Stimulated activated CD8-positive, alpha-beta memory T cell treated with anti-CD3 and anti-CD28 coated beads, Interleukin-7, amount 100 ng/mL, for 1 hour (primary cell): ENCODE results near the gene ERLEC1.
"Not testable (repeated sequence)": the region's sequence is repeated elsewhere in the genome, so short reads cannot be mapped to it uniquely, and the experiment has no call there.

Source experiments
- DNase-seq, 2 donors: peaks; one replicate each; pipeline ENCODE4 v3.0.0-alpha.2; 2020; ENCODE audit warnings: low read depth in 2 of 2

ERLEC1 gene

GRCh38 chr2:53786705-53787613, at the start of gene ERLEC1, which contains the start of gene ASB3:
ERLEC1 (plus strand) TSS chr2:53787044; CDS start chr2:53787211, 167 bp downstream.
ASB3 (minus strand) TSS chr2:53786953; CDS start chr2:53765572, 21,381 bp downstream.
- peak; percentile 75 to 77 for DNase-seq

GRCh38 chr2:53737091-53737490, 49.8 kb upstream of the ERLEC1 start:
- no peak for DNase-seq

- no peak for DNase-seq
Observed at GRCh38 chr2:53739032-53739431, 47.8 kb upstream of the ERLEC1 start.

- no peak for DNase-seq
Observed at GRCh38 chr2:53740170-53740569, 46.7 kb upstream of the ERLEC1 start.

GRCh38 chr2:53744395-53745065, 42.3 kb upstream of the ERLEC1 start:
- DNase-seq = no peak

- no peak for DNase-seq
Observed at GRCh38 chr2:53750041-53750768, 36.6 kb upstream of the ERLEC1 start.

GRCh38 chr2:53751728-53752127, 35.1 kb upstream of the ERLEC1 start:
- DNase-seq = no peak

- no peak for DNase-seq
Observed at GRCh38 chr2:53752385-53752784, 34.5 kb upstream of the ERLEC1 start.

- DNase-seq = no peak
Observed at GRCh38 chr2:53753041-53753440, 33.8 kb upstream of the ERLEC1 start.

- no peak for DNase-seq
Observed at GRCh38 chr2:53755121-53755520, 31.7 kb upstream of the ERLEC1 start.

GRCh38 chr2:53756644-53757043, 30.2 kb upstream of the ERLEC1 start:
- DNase-seq = no peak

GRCh38 chr2:53757206-53757605, 29.6 kb upstream of the ERLEC1 start:
- not testable (repeated sequence) for DNase-seq

GRCh38 chr2:53765767-53766166, 21.1 kb upstream of the ERLEC1 start:
- no peak for DNase-seq

GRCh38 chr2:53767405-53768241, 19.2 kb upstream of the ERLEC1 start, which contains the start of gene CHAC2:
CHAC2 (plus strand) TSS chr2:53767804; CDS start chr2:53767887, 83 bp downstream.
- peak; percentile 65 to 72 for DNase-seq

GRCh38 chr2:53768242-53768542, 18.7 kb upstream of the ERLEC1 start:
- no peak for DNase-seq

GRCh38 chr2:53769318-53769945, 17.4 kb upstream of the ERLEC1 start:
- no peak for DNase-seq

GRCh38 chr2:53770264-53770663, 16.6 kb upstream of the ERLEC1 start:
- no peak for DNase-seq

GRCh38 chr2:53777134-53777533, 9.7 kb upstream of the ERLEC1 start:
- no peak for DNase-seq

- no peak for DNase-seq
Observed at GRCh38 chr2:53778536-53779162, 8.2 kb upstream of the ERLEC1 start.

GRCh38 chr2:53780056-53780455, 6.8 kb upstream of the ERLEC1 start:
- DNase-seq = no peak
